ENCODE results near the gene PPP2R2C.

GRCh38 chr4:6375620-6376295, 96.7 kb downstream of the PPP2R2C start:
- TF ChIP-seq CTCF (IDR thresholded peaks at IDR 0.05): no peak
- no peak for TF ChIP-seq POLR2A (IDR thresholded peaks at IDR 0.05)

Data from right lobe of liver (tissue), 4 donors.